Measurements from ENCODE around the gene ATP6V0B. TPM values are rescaled to one million over a fixed set of nuclear protein-coding genes. Genes with fewer than 3 reads are reported as not detected.

Gene ATP6V0B
- total and polyA plus RNA-seq, 2 of the 13 experiments (the other 11 are each of a cell fraction or from before 2014, with no cell fraction given) = 157 to 161 TPM

GRCh38 chr1:43968348-43968948 is 6.3 kb upstream of the ATP6V0B start (continued):
- TF ChIP-seq NR2F1 (CRISPR knock-in tag; IDR thresholded peaks at IDR 0.05) = no peak
- TF ChIP-seq, protein P1, sequence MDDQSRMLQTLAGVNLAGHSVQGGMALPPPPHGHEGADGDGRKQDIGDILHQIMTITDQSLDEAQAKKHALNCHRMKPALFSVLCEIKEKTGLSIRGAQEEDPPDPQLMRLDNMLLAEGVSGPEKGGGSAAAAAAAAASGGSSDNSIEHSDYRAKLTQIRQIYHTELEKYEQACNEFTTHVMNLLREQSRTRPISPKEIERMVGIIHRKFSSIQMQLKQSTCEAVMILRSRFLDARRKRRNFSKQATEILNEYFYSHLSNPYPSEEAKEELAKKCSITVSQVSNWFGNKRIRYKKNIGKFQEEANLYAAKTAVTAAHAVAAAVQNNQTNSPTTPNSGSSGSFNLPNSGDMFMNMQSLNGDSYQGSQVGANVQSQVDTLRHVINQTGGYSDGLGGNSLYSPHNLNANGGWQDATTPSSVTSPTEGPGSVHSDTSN (CRISPR knock-in tag; IDR thresholded peaks at IDR 0.05; ENCODE audit: borderline replicate concordance) = 0 out of 2 replicates have a peak, but pooled peaks have one; percentile 60
- 0 out of 2 replicates have a peak, but pooled peaks have one; percentile 51 for TF ChIP-seq TSC22D2 (CRISPR knock-in tag; IDR thresholded peaks at IDR 0.05; ENCODE audit: borderline replicate concordance)
- no peak for TF ChIP-seq ZNF10 (CRISPR knock-in tag; IDR thresholded peaks at IDR 0.05; ENCODE audit: borderline replicate concordance, low read depth)
- TF ChIP-seq ETV5 (CRISPR knock-in tag; IDR thresholded peaks at IDR 0.05; ENCODE audit: borderline replicate concordance) = no peak
- no peak for TF ChIP-seq ZNF292 (CRISPR knock-in tag; IDR thresholded peaks at IDR 0.05; ENCODE audit: borderline replicate concordance, low read depth)
- TF ChIP-seq ZSCAN21 (CRISPR knock-in tag; IDR thresholded peaks at IDR 0.05; ENCODE audit: borderline replicate concordance) = no peak
- no peak for TF ChIP-seq XRCC5 (optimal IDR thresholded peaks at IDR 0.05; ENCODE audit: low read length)
- TF ChIP-seq ZNF329 (CRISPR knock-in tag; IDR thresholded peaks at IDR 0.05; ENCODE audit: low read depth) = no peak
- TF ChIP-seq, protein P2, sequence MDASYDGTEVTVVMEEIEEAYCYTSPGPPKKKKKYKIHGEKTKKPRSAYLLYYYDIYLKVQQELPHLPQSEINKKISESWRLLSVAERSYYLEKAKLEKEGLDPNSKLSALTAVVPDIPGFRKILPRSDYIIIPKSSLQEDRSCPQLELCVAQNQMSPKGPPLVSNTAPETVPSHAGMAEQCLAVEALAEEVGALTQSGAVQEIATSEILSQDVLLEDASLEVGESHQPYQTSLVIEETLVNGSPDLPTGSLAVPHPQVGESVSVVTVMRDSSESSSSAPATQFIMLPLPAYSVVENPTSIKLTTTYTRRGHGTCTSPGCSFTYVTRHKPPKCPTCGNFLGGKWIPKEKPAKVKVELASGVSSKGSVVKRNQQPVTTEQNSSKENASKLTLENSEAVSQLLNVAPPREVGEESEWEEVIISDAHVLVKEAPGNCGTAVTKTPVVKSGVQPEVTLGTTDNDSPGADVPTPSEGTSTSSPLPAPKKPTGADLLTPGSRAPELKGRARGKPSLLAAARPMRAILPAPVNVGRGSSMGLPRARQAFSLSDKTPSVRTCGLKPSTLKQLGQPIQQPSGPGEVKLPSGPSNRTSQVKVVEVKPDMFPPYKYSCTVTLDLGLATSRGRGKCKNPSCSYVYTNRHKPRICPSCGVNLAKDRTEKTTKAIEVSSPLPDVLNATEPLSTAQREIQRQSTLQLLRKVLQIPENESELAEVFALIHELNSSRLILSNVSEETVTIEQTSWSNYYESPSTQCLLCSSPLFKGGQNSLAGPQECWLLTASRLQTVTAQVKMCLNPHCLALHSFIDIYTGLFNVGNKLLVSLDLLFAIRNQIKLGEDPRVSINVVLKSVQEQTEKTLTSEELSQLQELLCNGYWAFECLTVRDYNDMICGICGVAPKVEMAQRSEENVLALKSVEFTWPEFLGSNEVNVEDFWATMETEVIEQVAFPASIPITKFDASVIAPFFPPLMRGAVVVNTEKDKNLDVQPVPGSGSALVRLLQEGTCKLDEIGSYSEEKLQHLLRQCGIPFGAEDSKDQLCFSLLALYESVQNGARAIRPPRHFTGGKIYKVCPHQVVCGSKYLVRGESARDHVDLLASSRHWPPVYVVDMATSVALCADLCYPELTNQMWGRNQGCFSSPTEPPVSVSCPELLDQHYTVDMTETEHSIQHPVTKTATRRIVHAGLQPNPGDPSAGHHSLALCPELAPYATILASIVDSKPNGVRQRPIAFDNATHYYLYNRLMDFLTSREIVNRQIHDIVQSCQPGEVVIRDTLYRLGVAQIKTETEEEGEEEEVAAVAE (CRISPR knock-in tag; IDR thresholded peaks at IDR 0.05; ENCODE audit: borderline replicate concordance) = 0 out of 2 replicates have a peak, but pooled peaks have one; percentile 58
- TF ChIP-seq HHEX (CRISPR knock-in tag; IDR thresholded peaks at IDR 0.05) = no peak
- TF ChIP-seq RFXANK (CRISPR knock-in tag; IDR thresholded peaks at IDR 0.05) = no peak
- peak; percentile 76; the same call in 1 of the 2 replicates for TF ChIP-seq WIZ (CRISPR knock-in tag; IDR thresholded peaks at IDR 0.05)
- no peak for TF ChIP-seq ZNF761 (CRISPR knock-in tag; conservative IDR thresholded peaks at IDR 0.05)
- no peak for TF ChIP-seq NR3C1 (CRISPR knock-in tag; IDR thresholded peaks at IDR 0.05)
- TF ChIP-seq MEIS2 (CRISPR knock-in tag; IDR thresholded peaks at IDR 0.05) = 0 out of 2 replicates have a peak, but pooled peaks have one; percentile 39
- TF ChIP-seq ZNF335 (CRISPR knock-in tag; IDR thresholded peaks at IDR 0.05) = no peak
- peak; percentile 68 for TF ChIP-seq SAP130 (CRISPR knock-in tag; IDR thresholded peaks at IDR 0.05; ENCODE audit: low read depth)
- no peak for TF ChIP-seq ETV6 (CRISPR knock-in tag; conservative IDR thresholded peaks at IDR 0.05)
- no peak for TF ChIP-seq TERF1 (CRISPR knock-in tag; IDR thresholded peaks at IDR 0.05)
- TF ChIP-seq, protein P3, sequence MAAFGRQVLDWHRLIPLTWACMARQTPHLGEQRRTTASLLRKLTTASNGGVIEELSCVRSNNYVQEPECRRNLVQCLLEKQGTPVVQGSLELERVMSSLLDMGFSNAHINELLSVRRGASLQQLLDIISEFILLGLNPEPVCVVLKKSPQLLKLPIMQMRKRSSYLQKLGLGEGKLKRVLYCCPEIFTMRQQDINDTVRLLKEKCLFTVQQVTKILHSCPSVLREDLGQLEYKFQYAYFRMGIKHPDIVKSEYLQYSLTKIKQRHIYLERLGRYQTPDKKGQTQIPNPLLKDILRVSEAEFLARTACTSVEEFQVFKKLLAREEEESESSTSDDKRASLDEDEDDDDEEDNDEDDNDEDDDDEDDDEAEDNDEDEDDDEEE (CRISPR knock-in tag; IDR thresholded peaks at IDR 0.05) = no peak
- peak; percentile 34; the same call in 1 of the 2 replicates for TF ChIP-seq ELF3 (CRISPR knock-in tag; IDR thresholded peaks at IDR 0.05)
- TF ChIP-seq RXRB (CRISPR knock-in tag; IDR thresholded peaks at IDR 0.05; ENCODE audit: borderline replicate concordance) = no peak
- TF ChIP-seq PAF1 (CRISPR knock-in tag; IDR thresholded peaks at IDR 0.05) = no peak

Measured in HepG2 (cell line).